ENCODE results near the gene PCLO.
"Not testable (repeated sequence)": the region's sequence is repeated elsewhere in the genome, so short reads cannot be mapped to it uniquely, and the experiment has no call there.

The PCLO gene

GRCh38 chr7:83130623-83131545, 31.8 kb downstream of the PCLO start:
- peak; percentile 60 for DNase-seq

- DNase-seq = no peak
Observed at GRCh38 chr7:83130191-83130590, 32.5 kb downstream of the PCLO start.

- no peak for DNase-seq
Observed at GRCh38 chr7:83119494-83119893, 43.2 kb downstream of the PCLO start.

- DNase-seq = no peak
Observed at GRCh38 chr7:83119026-83119382, 43.7 kb downstream of the PCLO start.

- DNase-seq = no peak
Observed at GRCh38 chr7:83118347-83119025, 44.2 kb downstream of the PCLO start.

- no peak for DNase-seq
Observed at GRCh38 chr7:83117466-83117865, 45.2 kb downstream of the PCLO start.

- no peak for DNase-seq
Observed at GRCh38 chr7:83111391-83111790, 51.3 kb downstream of the PCLO start.

- DNase-seq = no peak
Observed at GRCh38 chr7:83109352-83109751, 53.3 kb downstream of the PCLO start.

GRCh38 chr7:83105948-83106347, 56.7 kb downstream of the PCLO start:
- no peak for DNase-seq

- no peak for DNase-seq
Observed at GRCh38 chr7:83105063-83105462, 57.6 kb downstream of the PCLO start.

GRCh38 chr7:83101530-83101929, 61.2 kb downstream of the PCLO start:
- DNase-seq = no peak

- DNase-seq = no peak
Observed at GRCh38 chr7:83096065-83096580, 66.6 kb downstream of the PCLO start.

- DNase-seq = no peak
Observed at GRCh38 chr7:83085299-83085698, 77.4 kb downstream of the PCLO start.

- DNase-seq = not testable (repeated sequence)
Observed at GRCh38 chr7:83079879-83080278, 82.8 kb downstream of the PCLO start.

- no peak for DNase-seq
Observed at GRCh38 chr7:83077328-83077727, 85.4 kb downstream of the PCLO start.

GRCh38 chr7:83072576-83073517, 89.8 kb downstream of the PCLO start:
- no peak for DNase-seq

GRCh38 chr7:83065714-83066113, 97.0 kb downstream of the PCLO start:
- no peak for DNase-seq

GRCh38 chr7:83060218-83060617, 102.5 kb downstream of the PCLO start:
- DNase-seq = peak; percentile 66

GRCh38 chr7:83058667-83059066, 104.0 kb downstream of the PCLO start:
- no peak for DNase-seq

- DNase-seq = no peak
Observed at GRCh38 chr7:83055197-83055596, 107.5 kb downstream of the PCLO start.

GRCh38 chr7:83054472-83054871, 108.2 kb downstream of the PCLO start:
- no peak for DNase-seq

GRCh38 chr7:83053965-83054364, 108.7 kb downstream of the PCLO start:
- no peak for DNase-seq

- no peak for DNase-seq
Observed at GRCh38 chr7:83040484-83040883, 122.2 kb downstream of the PCLO start.

Measured in NCI-H510A (cell line).